K562 (cell line): ENCODE data around the gene EGLN1. TPM values are rescaled to one million over a fixed set of nuclear protein-coding genes. Genes with fewer than 3 reads are reported as not detected.

Experiments
- ATF3 ChIP-seq, 2 experiments: fragments of 450-650 bp in 1 of 2; sonication (generic) in 1 of 2; formaldehyde crosslinking in 1 of 2; IDR thresholded peaks in 1 of 2; conservative IDR thresholded peaks in 1 of 2; 2 replicates each; pipeline versions ENCODE4 v1.6.1 to v1.8.1; 2016 to 2023; ENCODE audit warnings: mild to moderate bottlenecking in 2 of 2, moderate library complexity in 2 of 2, inconsistent platforms in 1 of 2, missing genetic modification reagents in 1 of 2
- ATF7 ChIP-seq: fragments of 450-650 bp; IDR thresholded peaks from 2 replicates; pipeline ENCODE4 v1.7.1; 2014; ENCODE audit warnings: mild to moderate bottlenecking, moderate library complexity
- CAMTA2 ChIP-seq: fragments of 250-450 bp; sonication (Bioruptor Pico); conservative IDR thresholded peaks from 2 replicates; pipeline ENCODE4 v1.5.1; 2022
- CC2D1A ChIP-seq: fragments of 450-650 bp; IDR thresholded peaks from 2 replicates; pipeline ENCODE4 v1.6.1; 2017; ENCODE audit warnings: mild to moderate bottlenecking
- CEBPG ChIP-seq, 3 experiments: fragments of 200-800 bp in 1 of 3; sonication (Bioruptor generic) in 1 of 3; sonication (generic) in 1 of 3; formaldehyde crosslinking in 1 of 3; IDR thresholded peaks in 2 of 3; conservative IDR thresholded peaks in 1 of 3; 2 replicates each; pipeline versions ENCODE4 v1.6.1 to v1.8.0; 2016 to 2022; ENCODE audit warnings: missing compliant biosample characterization in 2 of 3, missing genetic modification characterization in 2 of 3, mild to moderate bottlenecking in 1 of 3, missing genetic modification reagents in 1 of 3
- CHCHD3 ChIP-seq: fragments of 250-450 bp; sonication (Bioruptor Pico); IDR thresholded peaks from 2 replicates; pipeline ENCODE4 v2.1.2; 2022; ENCODE audit warnings: mild to moderate bottlenecking
- DPF2 ChIP-seq: fragments of 450-650 bp; IDR thresholded peaks from 2 replicates; pipeline ENCODE4 v1.6.1; 2016
- HCFC1 ChIP-seq: IDR thresholded peaks from 2 replicates; pipeline ENCODE4 v1.6.1; 2012; ENCODE audit warnings: low read depth, low read length, improper control_type of control experiment
- HEY1 ChIP-seq: fragments of 250-450 bp; sonication (Bioruptor Pico); IDR thresholded peaks from 2 replicates; pipeline ENCODE4 v1.5.0; 2020; ENCODE audit warnings: mild to moderate bottlenecking, moderate library complexity, borderline replicate concordance
- LCOR ChIP-seq: sonication (generic); formaldehyde crosslinking; IDR thresholded peaks from 2 replicates; pipeline ENCODE4 v1.8.0; 2022; ENCODE audit warnings: mild to moderate bottlenecking, missing genetic modification reagents
- MXD1 ChIP-seq: fragments of 250-450 bp; sonication (Bioruptor Pico); IDR thresholded peaks from 2 replicates; pipeline ENCODE4 v1.8.0; 2021; ENCODE audit warnings: borderline replicate concordance, mild to moderate bottlenecking, moderate library complexity; ENCODE audit not compliant: poor library complexity, severe bottlenecking
- MYC ChIP-seq, 2 experiments: fragments of 250-450 bp in 1 of 2; sonication (Bioruptor Pico) in 1 of 2; IDR thresholded peaks; 2 replicates each; pipeline versions ENCODE4 v1.5.1 to v1.6.1; 2012 to 2021; ENCODE audit warnings: low read depth in 2 of 2, borderline replicate concordance in 1 of 2, improper control_type of control experiment in 1 of 2, low read length in 1 of 2, mild to moderate bottlenecking in 1 of 2, moderate library complexity in 1 of 2
- NCOA1 ChIP-seq: fragments of 450-650 bp; IDR thresholded peaks from 2 replicates; pipeline ENCODE4 v1.6.1; 2016; ENCODE audit warnings: low read depth
- NCOA2 ChIP-seq, 2 experiments: fragments of 450-650 bp; IDR thresholded peaks; 2 replicates each; pipeline ENCODE4 v1.6.1; 2018; ENCODE audit warnings: mild to moderate bottlenecking in 2 of 2, moderate library complexity in 1 of 2; ENCODE audit not compliant: partially characterized antibody in 2 of 2
- POLR2H ChIP-seq: IDR thresholded peaks from 2 replicates; pipeline ENCODE4 v1.6.1; 2016; ENCODE audit warnings: missing genetic modification characterization, low read depth, mild to moderate bottlenecking, control low read depth, missing compliant biosample characterization, moderate library complexity
- POLR3G ChIP-seq: IDR thresholded peaks from 2 replicates; pipeline ENCODE4 v1.6.1; 2011; ENCODE audit not compliant: insufficient read length, insufficient replicate concordance; ENCODE audit errors: extremely low read depth
- STAT5B ChIP-seq: fragments of 250-450 bp; sonication (Bioruptor Pico); IDR thresholded peaks from 2 replicates; pipeline ENCODE4 v1.8.0; 2021; ENCODE audit warnings: mild to moderate bottlenecking, inconsistent platforms
- ZC3H8 ChIP-seq: fragments of 450-650 bp; IDR thresholded peaks from 2 replicates; pipeline ENCODE4 v1.6.1; 2017
- ZFP1 ChIP-seq: fragments of 450-650 bp; formaldehyde crosslinking; IDR thresholded peaks from 2 replicates; pipeline ENCODE4 v1.4.0; 2020; ENCODE audit warnings: mild to moderate bottlenecking, mixed read lengths
- polyA plus RNA-seq, 8 experiments: library from polyadenylated mRNA; depleted of rRNA in 4 of 8; stranded (reverse) in 5 of 8; unstranded in 3 of 8; fragments of >200 nt; fragmentation: Nextera tagmentation in 2 of 8; fragmentation: Illumina TruSeq in 1 of 8; extraction: Ambion mirVana in 2 of 8; extraction: Trizol in 1 of 8; gene quantifications; 2 replicates each; pipeline versions ENCODE4 v1.2.1 to v1.2.3, GENCODE V29; 2011 to 2014; ENCODE audit warnings: inconsistent platforms in 1 of 8, missing spikeins in 1 of 8
- total RNA-seq, 7 experiments: library from RNA; depleted of rRNA in 6 of 7; stranded (reverse); fragments of >200 nt in 6 of 7; fragmentation: Illumina TruSeq in 2 of 7; extraction: Trizol in 2 of 7; gene quantifications; 2 replicates each; pipeline versions ENCODE4 v1.2.1 to v1.2.3, GENCODE V29; 2011 to 2021; ENCODE audit warnings: low replicate concordance in 1 of 7
- TF ChIP-seq, protein P1 (sequence below): fragments of 250-450 bp; sonication (Bioruptor Pico); IDR thresholded peaks from 2 replicates; pipeline ENCODE4 v1.5.0; 2020; ENCODE audit warnings: mild to moderate bottlenecking, borderline replicate concordance
- TF ChIP-seq, protein P2 (sequence below): fragments of 250-450 bp; sonication (Bioruptor Pico); IDR thresholded peaks from 2 replicates; pipeline ENCODE4 v1.5.0; 2021; ENCODE audit warnings: mild to moderate bottlenecking, borderline replicate concordance

Gene EGLN1
- total and polyA plus RNA-seq, 9 of the 15 experiments (the other 6 are each of a cell fraction or from before 2014, with no cell fraction given) = 5.2 to 54.3 (median 24.6) TPM

DNA sequence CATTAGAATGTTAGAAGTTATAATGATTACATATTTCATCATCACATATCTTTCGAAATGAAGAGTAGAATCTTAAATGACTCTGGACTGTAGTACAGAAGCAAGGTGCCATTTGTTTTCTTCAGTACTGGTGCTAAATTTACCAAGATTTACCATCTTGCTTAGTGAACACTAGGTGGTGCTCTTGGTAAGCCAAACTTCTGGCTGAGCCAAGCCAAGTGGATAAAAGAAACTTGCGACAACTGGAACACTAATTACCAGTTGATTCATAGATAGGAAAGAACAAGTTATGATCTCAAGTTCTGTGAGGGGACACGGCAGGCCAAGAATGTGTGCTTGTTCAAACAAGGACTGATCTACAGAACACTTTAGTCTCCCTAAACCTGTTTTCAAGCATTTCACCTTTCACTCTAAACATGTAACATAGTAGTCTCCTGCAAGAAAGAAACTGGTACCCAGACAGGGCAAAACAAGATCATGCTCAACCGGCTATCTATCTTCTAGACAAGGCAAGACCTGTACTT is 64.2 kb downstream of the EGLN1 start (continued):
- TF ChIP-seq, protein P1, sequence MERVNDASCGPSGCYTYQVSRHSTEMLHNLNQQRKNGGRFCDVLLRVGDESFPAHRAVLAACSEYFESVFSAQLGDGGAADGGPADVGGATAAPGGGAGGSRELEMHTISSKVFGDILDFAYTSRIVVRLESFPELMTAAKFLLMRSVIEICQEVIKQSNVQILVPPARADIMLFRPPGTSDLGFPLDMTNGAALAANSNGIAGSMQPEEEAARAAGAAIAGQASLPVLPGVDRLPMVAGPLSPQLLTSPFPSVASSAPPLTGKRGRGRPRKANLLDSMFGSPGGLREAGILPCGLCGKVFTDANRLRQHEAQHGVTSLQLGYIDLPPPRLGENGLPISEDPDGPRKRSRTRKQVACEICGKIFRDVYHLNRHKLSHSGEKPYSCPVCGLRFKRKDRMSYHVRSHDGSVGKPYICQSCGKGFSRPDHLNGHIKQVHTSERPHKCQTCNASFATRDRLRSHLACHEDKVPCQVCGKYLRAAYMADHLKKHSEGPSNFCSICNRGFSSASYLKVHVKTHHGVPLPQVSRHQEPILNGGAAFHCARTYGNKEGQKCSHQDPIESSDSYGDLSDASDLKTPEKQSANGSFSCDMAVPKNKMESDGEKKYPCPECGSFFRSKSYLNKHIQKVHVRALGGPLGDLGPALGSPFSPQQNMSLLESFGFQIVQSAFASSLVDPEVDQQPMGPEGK (CRISPR knock-in tag) = 0 out of 2 replicates have a peak, but pooled peaks have one; percentile 33
- TF ChIP-seq CHCHD3 (CRISPR knock-in tag) (no peak), ZFP1 (no peak), ATF7 (peak; percentile 49; the same call in 1 of the 2 replicates), DPF2 (0 out of 2 replicates have a peak, but pooled peaks have one; percentile 23), NCOA2 (IDR thresholded peaks at IDR 0.05; ENCODE audit: partially characterized antibody in 2 of 2) (no peak), MXD1 (CRISPR knock-in tag) (no peak), HCFC1 (no peak), CAMTA2 (CRISPR knock-in tag) (0 out of 2 replicates have a peak, but pooled peaks have one; percentile 21), MYC (IDR thresholded peaks at IDR 0.05; ENCODE audit: low read depth, low read length) (no peak), MYC (CRISPR knock-in tag; IDR thresholded peaks at IDR 0.05; ENCODE audit: borderline replicate concordance, low read depth) (no peak), LCOR (CRISPR knock-in tag) (peak; percentile 38; the same call in 1 of the 2 replicates), POLR2H (tag) (peak; percentile 41; the same call in 1 of the 2 replicates), ATF3 (IDR thresholded peaks at IDR 0.05) (peak; percentile 91), ATF3 (CRISPR knock-in tag; conservative IDR thresholded peaks at IDR 0.05) (no peak), POLR3G (no peak), NCOA1 (0 out of 2 replicates have a peak, but pooled peaks have one; percentile 14), ZC3H8 (no peak), STAT5B (no peak), HEY1 (0 out of 2 replicates have a peak, but pooled peaks have one; percentile 61), CC2D1A (peak; percentile 74; the same call in 1 of the 2 replicates), CEBPG (CRISPR knock-in tag; IDR thresholded peaks at IDR 0.05) (no peak), CEBPG (tag; conservative IDR thresholded peaks at IDR 0.05 in 1 of 2, IDR thresholded peaks at IDR 0.05 in 1 of 2) (peak; percentile 88 to 89)
- TF ChIP-seq, protein P2, sequence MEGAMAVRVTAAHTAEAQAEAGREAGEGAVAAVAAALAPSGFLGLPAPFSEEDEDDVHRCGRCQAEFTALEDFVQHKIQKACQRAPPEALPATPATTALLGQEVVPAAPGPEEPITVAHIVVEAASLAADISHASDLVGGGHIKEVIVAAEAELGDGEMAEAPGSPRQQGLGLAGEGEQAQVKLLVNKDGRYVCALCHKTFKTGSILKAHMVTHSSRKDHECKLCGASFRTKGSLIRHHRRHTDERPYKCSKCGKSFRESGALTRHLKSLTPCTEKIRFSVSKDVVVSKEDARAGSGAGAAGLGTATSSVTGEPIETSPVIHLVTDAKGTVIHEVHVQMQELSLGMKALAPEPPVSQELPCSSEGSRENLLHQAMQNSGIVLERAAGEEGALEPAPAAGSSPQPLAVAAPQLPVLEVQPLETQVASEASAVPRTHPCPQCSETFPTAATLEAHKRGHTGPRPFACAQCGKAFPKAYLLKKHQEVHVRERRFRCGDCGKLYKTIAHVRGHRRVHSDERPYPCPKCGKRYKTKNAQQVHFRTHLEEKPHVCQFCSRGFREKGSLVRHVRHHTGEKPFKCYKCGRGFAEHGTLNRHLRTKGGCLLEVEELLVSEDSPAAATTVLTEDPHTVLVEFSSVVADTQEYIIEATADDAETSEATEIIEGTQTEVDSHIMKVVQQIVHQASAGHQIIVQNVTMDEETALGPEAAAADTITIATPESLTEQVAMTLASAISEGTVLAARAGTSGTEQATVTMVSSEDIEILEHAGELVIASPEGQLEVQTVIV (CRISPR knock-in tag) = peak; percentile 48; the same call in 1 of the 2 replicates
